HepG2 (cell line): ENCODE measurements around the gene PLD1. TPM values are rescaled to one million over a fixed set of nuclear protein-coding genes. Genes with fewer than 3 reads are reported as not detected.
A peak's percentile ranks its signal among the peaks of the same experiment; 100 is the strongest.

Experiments used
- ATAC-seq: fragments of 200-7000 bp; cut with Tn5 transposase; 3 replicates; pipeline ENCODE4 v1.9.1; 2020; ENCODE audit warnings: mild to moderate bottlenecking, moderate library complexity
- BruUV-seq: library from RNA; stranded (reverse); fragments of 400-500 nt; replicated peaks from 2 replicates; lab custom pipeline; 2021; lab: Mats Ljungman, UMichigan
- CTCF ChIA-PET: fragments of 300-600 bp; formaldehyde crosslinking; extraction: SDS; loops from one replicate; lab custom pipeline; 2021; ENCODE audit warnings: low total read pairs, inconsistent platforms, low intra/inter-chr PET ratio; lab: Yijun Ruan, JAX
- POLR2A ChIA-PET: fragments of 350-600 bp; sonication (Branson Sonifier 250); formaldehyde crosslinking; loops from one replicate; lab custom pipeline; 2020; ENCODE audit warnings: antibody characterized with exemption, inconsistent platforms; lab: Yijun Ruan, JAX
- DNase-seq: peaks from one replicate; pipeline ENCODE4 v3.0.0-alpha.2; 2015; ENCODE audit warnings: low spot score
- FAIRE-seq: peaks from 3 replicates; lab custom pipeline; 2011; peaks lifted over from hg19 to GRCh38; lab: Jason Lieb, UNC
- H2AFZ ChIP-seq: one replicate; pipeline ENCODE4 v1.6.1; 2011; ENCODE audit warnings: low read length, inconsistent platforms
- H3K27ac ChIP-seq: fragments of 300-600 bp; 3 replicates; pipeline ENCODE4 v1.8.0; 2011; ENCODE audit warnings: mixed run types, mild to moderate bottlenecking, mixed read lengths, low read length, inconsistent platforms; ENCODE audit not compliant: insufficient read depth; ENCODE audit errors: extremely low read length
- H3K27me3 ChIP-seq, 2 experiments: fragments of 200-600 bp in 1 of 2; 2 replicates in 1 of 2; 3 replicates in 1 of 2; pipeline versions ENCODE4 v1.6.0 to v1.8.0; 2011; ENCODE audit warnings: low read length in 2 of 2, mild to moderate bottlenecking in 2 of 2, moderate library complexity in 2 of 2, inconsistent platforms in 1 of 2; ENCODE audit not compliant: insufficient read depth in 2 of 2, control insufficient read depth in 1 of 2
- H3K36me3 ChIP-seq, 2 experiments: fragments of 200-600 bp in 1 of 2; replicated peaks in 1 of 2; 2 replicates in 1 of 2; 3 replicates in 1 of 2; pipeline versions ENCODE4 v1.5.1 to v1.8.0; 2011; ENCODE audit warnings: low read length in 2 of 2, inconsistent platforms in 1 of 2; ENCODE audit not compliant: insufficient read depth in 2 of 2, control insufficient read depth in 1 of 2
- H3K4me1 ChIP-seq: 2 replicates; pipeline ENCODE4 v1.5.1; 2012; ENCODE audit warnings: low read length, inconsistent platforms; ENCODE audit not compliant: insufficient read depth
- H3K4me2 ChIP-seq: 2 replicates; pipeline ENCODE4 v1.6.0; 2011; ENCODE audit warnings: low read depth, low read length, inconsistent platforms
- H3K4me3 ChIP-seq, 3 experiments: fragments of 200-600 bp in 1 of 3; sonication (generic), shearing (Covaris generic) in 1 of 3; replicated peaks in 1 of 3; 2 replicates each; pipeline ENCODE4 v1.5.1; 2011 to 2016; ENCODE audit warnings: low read length in 3 of 3, inconsistent platforms in 2 of 3, low read depth in 2 of 3, mild to moderate bottlenecking in 2 of 3, control low read depth in 1 of 3, mixed read lengths in 1 of 3; ENCODE audit not compliant: insufficient read depth in 1 of 3
- H3K79me2 ChIP-seq: one replicate; pipeline ENCODE4 v1.6.1; 2011; ENCODE audit warnings: low read length, inconsistent platforms; ENCODE audit not compliant: insufficient read depth
- H3K9ac ChIP-seq: 2 replicates; pipeline ENCODE4 v1.6.0; 2011; ENCODE audit warnings: mild to moderate bottlenecking, low read depth, low read length, inconsistent platforms; ENCODE audit not compliant: insufficient read depth
- H3K9me3 ChIP-seq: 2 replicates; pipeline ENCODE4 v1.5.1; 2012; ENCODE audit warnings: mild to moderate bottlenecking, low read length
- H4K20me1 ChIP-seq: 2 replicates; pipeline ENCODE4 v1.6.0; 2011; ENCODE audit warnings: inconsistent platforms, mild to moderate bottlenecking, low read length, moderate library complexity; ENCODE audit not compliant: insufficient read depth
- PRDM10 ChIP-seq: sonication (generic); formaldehyde crosslinking; IDR thresholded peaks from 2 replicates; pipeline ENCODE4 v1.4.0; 2020; ENCODE audit warnings: low read depth, missing genetic modification reagents
- REL ChIP-seq: sonication (generic); formaldehyde crosslinking; conservative IDR thresholded peaks from 2 replicates; pipeline ENCODE4 v1.8.0; 2022; ENCODE audit warnings: mild to moderate bottlenecking, missing genetic modification reagents, moderate library complexity
- ZFAT ChIP-seq: sonication (generic); formaldehyde crosslinking; conservative IDR thresholded peaks from 2 replicates; pipeline ENCODE4 v1.8.1; 2023; ENCODE audit warnings: missing genetic modification reagents, inconsistent platforms
- ZNF30 ChIP-seq: sonication (generic); formaldehyde crosslinking; IDR thresholded peaks from 2 replicates; pipeline ENCODE4 v1.5.0; 2020; ENCODE audit warnings: mild to moderate bottlenecking, missing genetic modification reagents
- ZNF570 ChIP-seq: sonication (generic); formaldehyde crosslinking; IDR thresholded peaks from 2 replicates; pipeline ENCODE4 v1.4.0; 2020; ENCODE audit warnings: mild to moderate bottlenecking, missing genetic modification reagents, borderline replicate concordance
- ZNF607 ChIP-seq: sonication (generic); formaldehyde crosslinking; IDR thresholded peaks from 2 replicates; pipeline ENCODE4 v1.5.1; 2020; ENCODE audit warnings: missing genetic modification reagents, mild to moderate bottlenecking, borderline replicate concordance
- ZNF609 ChIP-seq: sonication (generic); formaldehyde crosslinking; IDR thresholded peaks from 2 replicates; pipeline ENCODE4 v1.4.0; 2020; ENCODE audit warnings: mild to moderate bottlenecking, missing genetic modification reagents, borderline replicate concordance
- ZNF674 ChIP-seq: sonication (generic); formaldehyde crosslinking; IDR thresholded peaks from 2 replicates; pipeline ENCODE4 v1.5.0; 2020; ENCODE audit warnings: low read depth, mild to moderate bottlenecking, missing genetic modification reagents
- WGBS: methylation state at CpG from one replicate; pipeline ENCODE4 v1.1.6; 2017; ENCODE audit warnings: low lambda C conversion rate; 5-methylcytosine and 5-hydroxymethylcytosine counted together
- in situ Hi-C: cut with HindIII; loops from 2 replicates; pipeline ENCODE4 v1.10.0; 2017; ENCODE audit warnings: low pct_unique_long_range_greater_than_20kb; ENCODE audit not compliant: extremely low pct_ligation_motif_present
- intact Hi-C: fragments of 100-400 bp; cut with micrococcal nuclease; formaldehyde crosslinking; loops from one replicate; pipeline ENCODE4 v1.10.0; 2022; ENCODE audit not compliant: unreplicated experiment
- polyA plus RNA-seq, 8 experiments: library from polyadenylated mRNA; depleted of rRNA in 3 of 8; stranded (reverse) in 7 of 8; unstranded in 1 of 8; fragments of >200 nt; fragmentation: Illumina TruSeq in 4 of 8; extraction: Trizol in 4 of 8; gene quantifications; 2 replicates each; pipeline versions ENCODE4 v1.2.1 to v1.2.3, GENCODE V29; 2011 to 2016; ENCODE audit warnings: low read depth in 4 of 8, missing spikeins in 1 of 8, mixed read lengths in 1 of 8; ENCODE audit not compliant: insufficient read depth in 1 of 8
- total RNA-seq, 5 experiments: library from RNA; depleted of rRNA; stranded (reverse); fragments of >200 nt; fragmentation: Illumina TruSeq; extraction: Trizol; gene quantifications; 2 replicates each; pipeline ENCODE4 v1.2.3, GENCODE V29; 2016; ENCODE audit warnings: low read depth in 1 of 5

The PLD1 gene
- total and polyA plus RNA-seq, 2 of the 13 experiments (the other 11 are each of a cell fraction or from before 2014, with no cell fraction given) = 27.1 to 59.4 TPM

GRCh38 chr3:171802590-171802956, 7.7 kb downstream of the PLD1 start:
- intact Hi-C loops (no loop called here), in situ Hi-C loops (no loop called here)
- ATAC-seq (no peak), FAIRE-seq (no peak), DNase-seq (no peak)
- peaks cover 16% of the 10 kb centered on the region for H4K20me1 ChIP-seq
- BruUV-seq = no TSS peak
- no peak overlapping the region for H3K4me3 ChIP-seq
- H3K79me2 ChIP-seq = peaks cover 94% of the 10 kb centered on the region
- H3K27me3 ChIP-seq = no peaks in the 10 kb centered on the region
- no peak overlapping the region; the same call in 1 of the 2 replicates for H3K9ac ChIP-seq
- H3K27ac ChIP-seq = peak overlapping the region; percentile 34
- CTCF ChIA-PET = no interaction called here
- H3K9me3 ChIP-seq = no peaks in the 10 kb centered on the region
- H3K4me1 ChIP-seq = peaks cover 93% of the 10 kb centered on the region
- peak overlapping the region; percentile 25 for H3K4me2 ChIP-seq
- no peak for TF ChIP-seq ZNF607 (CRISPR knock-in tag)
- TF ChIP-seq ZFAT (CRISPR knock-in tag) = no peak
- TF ChIP-seq REL (CRISPR knock-in tag) = no peak
- no peak for TF ChIP-seq PRDM10 (CRISPR knock-in tag)
- no peak for TF ChIP-seq ZNF30 (CRISPR knock-in tag)
- no peak for TF ChIP-seq ZNF674 (CRISPR knock-in tag)
- no peak for TF ChIP-seq ZNF570 (CRISPR knock-in tag)
- TF ChIP-seq ZNF609 (CRISPR knock-in tag) = no peak
- POLR2A ChIA-PET = interaction anchor here (1.9 kb wide), 1 partner anchor 8 kb away, joined by 8 read pairs; the partner anchor contains the start of gene PLD1
- H3K36me3 ChIP-seq = peaks cover 4 to 17% of the 10 kb centered on the region in 2 experiments
- WGBS = 76% methylated on average over 3 of the region's 3 CpGs
- H2AFZ ChIP-seq = no peak overlapping the region
